GM12891 (cell line): ENCODE data around the gene STK38L.

Experiments
- PAX5 ChIP-seq: IDR thresholded peaks from 2 replicates; pipeline ENCODE4 v1.6.1; 2011; ENCODE audit warnings: low read length, moderate library complexity, mild to moderate bottlenecking; ENCODE audit not compliant: insufficient read depth, severe bottlenecking
- POLR2A ChIP-seq: IDR thresholded peaks from 2 replicates; pipeline ENCODE4 v1.6.1; 2011; ENCODE audit warnings: low read depth, low read length, control low read depth
- POLR2AphosphoS5 ChIP-seq: IDR thresholded peaks from 2 replicates; pipeline ENCODE4 v1.6.1; 2011; ENCODE audit warnings: low read depth, low read length, control low read depth
- TAF1 ChIP-seq: IDR thresholded peaks from 2 replicates; pipeline ENCODE4 v1.6.1; 2011; ENCODE audit warnings: low read depth, low read length, control low read depth

DNA sequence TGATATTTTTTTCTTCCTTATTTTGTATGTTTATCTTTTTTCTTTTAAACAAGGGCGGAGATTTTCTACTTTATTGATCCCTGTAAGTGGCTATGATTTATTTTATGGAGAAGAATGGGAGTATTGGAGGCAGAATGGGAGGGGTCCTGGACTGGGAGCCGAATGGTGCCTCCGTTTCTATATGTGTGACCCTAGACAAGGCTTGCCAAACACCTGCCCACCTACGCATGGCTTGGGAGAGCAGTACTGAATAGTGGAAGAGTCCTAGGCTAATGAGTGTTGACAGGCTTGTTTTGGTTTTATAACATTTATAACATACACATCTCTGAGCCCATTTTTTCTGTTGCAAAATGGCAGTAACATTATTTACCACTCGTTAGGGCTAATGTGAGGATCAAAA, 29.0 kb downstream of the STK38L start:
- TF ChIP-seq POLR2A (no peak), POLR2AphosphoS5 (no peak), TAF1 (no peak), PAX5 (no peak)
